HG03520 (cell line): ENCODE data around the gene PRXL2A.
A peak's percentile ranks its signal among the peaks of the same experiment; 100 is the strongest.

ENCODE experiments used
- ATAC-seq: cut with Tn5 transposase; IDR thresholded peaks from one replicate; pipeline ENCODE4 v1.9.1; 2021; ENCODE audit warnings: mild to moderate bottlenecking, moderate library complexity; ENCODE audit not compliant: unreplicated experiment

The PRXL2A gene

DNA sequence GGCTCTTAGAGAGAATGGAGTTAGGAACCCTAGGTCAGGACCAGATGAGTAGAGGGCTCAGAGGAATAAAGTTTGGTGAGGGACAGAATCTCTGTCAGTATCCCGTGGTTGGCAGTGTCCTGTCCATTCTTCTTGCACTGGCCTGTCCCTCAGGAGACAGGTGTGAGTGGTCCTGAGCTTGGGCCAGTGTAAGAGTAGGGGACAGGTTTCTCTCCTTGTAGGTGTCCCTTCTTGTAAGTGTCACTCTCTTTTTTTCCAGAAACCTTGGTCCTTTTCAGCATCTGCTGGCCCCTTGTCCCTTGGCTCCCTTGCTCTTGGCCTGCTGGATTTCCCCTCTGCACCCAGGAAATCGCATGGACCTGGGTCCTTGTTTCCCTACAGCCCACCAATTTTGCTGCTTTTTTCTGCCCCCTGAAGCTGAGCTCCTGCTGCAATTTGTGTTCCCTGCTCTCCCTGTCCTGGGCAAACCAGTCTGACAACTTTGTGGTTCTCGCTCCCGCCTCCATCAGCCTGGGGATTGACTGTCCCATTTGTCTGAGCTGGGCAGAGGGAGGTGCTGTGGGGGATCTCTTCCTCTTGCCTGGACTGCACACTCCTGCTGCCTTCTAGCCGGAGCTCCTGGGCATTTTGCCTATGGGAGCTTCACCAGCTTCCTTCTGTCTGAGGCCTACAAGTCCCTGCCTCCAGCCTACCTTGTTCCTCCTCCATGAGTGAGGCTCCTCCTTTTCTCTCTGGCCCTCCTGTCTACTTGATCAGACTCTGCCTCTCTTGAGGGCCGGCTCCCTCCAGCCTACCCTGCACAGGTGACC, 52.3 kb downstream of the PRXL2A start:
- ATAC-seq: no peak

DNA sequence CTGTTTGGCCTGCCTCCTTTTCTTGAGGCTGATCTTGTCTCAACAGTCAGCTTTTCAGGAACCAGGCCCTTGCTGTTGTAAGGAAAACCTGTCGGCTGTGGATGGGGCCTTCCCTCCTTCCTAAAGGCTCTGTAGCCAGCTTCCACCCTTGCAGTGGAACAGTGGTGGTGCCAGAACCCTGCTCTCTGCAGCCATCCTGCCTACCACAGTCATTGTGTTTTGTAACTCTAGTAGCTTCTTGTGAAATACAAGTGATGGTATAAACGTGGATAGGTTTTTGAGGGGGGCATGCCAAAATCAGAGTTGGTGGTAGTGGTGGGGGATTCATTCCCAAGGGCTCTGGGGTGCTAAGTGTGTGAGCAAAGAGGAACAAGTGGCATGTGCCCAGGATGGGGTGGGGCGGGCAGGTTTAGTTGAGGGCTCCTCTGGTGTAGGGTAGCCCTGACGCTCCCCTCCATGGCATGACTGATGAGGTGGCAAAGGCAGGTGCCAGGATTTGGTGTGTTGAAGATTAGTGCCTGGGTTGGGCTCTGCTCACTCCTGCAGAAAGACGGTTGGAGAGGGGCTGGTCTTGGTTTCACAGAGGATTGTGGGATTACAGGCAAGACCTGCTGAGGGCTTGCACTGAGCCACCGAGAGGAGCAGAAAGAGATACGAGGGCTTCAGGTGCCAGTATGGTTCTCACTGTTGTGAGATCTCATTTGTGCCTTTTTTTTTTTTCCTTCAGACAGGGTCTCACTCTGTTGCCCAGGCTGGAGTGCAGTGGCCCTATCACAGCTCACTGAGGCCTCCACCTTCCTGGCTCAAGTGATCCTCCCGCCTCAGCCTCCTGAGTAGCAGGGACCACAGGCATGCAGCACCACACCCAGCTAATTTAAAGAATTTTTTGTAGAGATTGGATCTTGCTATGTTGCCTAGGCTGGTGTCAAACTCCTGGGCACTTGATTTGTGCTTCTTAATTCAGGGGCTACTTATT, 53.1 kb downstream of the PRXL2A start:
- ATAC-seq: no peak

DNA sequence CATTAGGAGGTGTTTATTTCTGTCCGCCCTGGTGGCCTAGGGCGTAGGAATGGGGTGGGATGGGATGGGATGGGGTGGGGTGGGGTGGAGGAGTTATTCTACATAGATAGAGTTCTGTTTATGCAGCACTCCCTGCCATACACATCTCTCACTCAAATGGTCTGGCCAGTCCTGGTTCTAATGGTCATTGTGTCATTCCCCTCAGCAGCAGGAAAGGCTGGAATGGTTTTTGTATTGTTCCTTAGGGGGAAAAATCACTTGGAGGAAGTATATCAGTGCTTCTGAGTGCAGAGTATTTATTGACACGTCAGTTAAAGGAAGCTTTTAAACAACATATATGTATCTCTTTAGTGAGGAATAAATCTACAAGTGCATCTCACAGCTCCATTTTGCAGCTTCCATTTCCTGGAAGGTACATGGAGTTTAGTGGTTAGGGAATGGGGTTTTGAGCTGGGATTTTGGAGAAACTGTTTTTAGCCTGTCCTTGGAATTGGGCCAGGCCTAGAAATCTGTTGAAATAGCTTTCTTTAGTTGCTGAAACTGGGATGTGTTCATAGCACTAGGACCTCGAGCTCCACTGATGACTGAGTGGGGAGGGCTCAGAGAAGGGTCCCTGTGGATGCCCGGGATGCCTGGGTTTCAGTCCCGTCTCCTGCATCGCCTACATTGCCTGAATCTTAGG, 54.1 kb downstream of the PRXL2A start:
- ATAC-seq: no peak

DNA sequence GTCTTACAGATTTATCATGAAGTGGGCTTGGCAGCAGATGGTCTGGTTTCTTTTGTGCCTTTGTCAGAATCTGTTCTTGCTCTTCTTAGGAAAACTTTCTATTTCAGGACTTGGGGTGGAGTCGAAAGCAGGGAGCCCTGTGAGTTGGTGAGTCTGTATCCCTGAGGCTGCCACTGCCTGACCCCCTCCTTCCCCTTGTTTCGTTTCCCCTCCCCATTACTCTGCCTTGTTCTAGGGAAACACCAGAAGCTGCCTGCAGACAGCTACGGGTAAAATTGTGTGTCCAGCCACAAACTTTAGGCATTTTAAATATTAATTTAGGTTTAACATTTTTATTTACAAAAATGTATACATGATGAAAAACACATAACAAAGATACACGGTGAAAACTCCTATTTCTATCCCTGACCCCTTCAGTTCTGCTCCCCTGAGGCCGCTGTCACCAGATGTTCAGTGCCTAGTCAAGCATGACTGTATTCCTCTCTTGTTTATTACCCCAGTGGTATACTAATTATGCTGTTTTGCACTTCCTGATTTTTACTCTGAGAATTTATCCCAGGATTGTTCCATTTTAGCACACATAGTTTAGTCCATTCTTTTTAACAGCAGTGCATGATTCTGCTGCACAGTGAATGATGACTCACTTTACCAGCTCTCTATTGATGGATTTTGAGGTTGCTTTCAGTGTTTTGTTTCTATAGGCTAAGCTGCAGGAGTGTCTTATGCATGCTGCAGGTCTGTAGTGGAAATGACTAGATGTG, 54.8 kb downstream of the PRXL2A start:
- ATAC-seq: no peak

DNA sequence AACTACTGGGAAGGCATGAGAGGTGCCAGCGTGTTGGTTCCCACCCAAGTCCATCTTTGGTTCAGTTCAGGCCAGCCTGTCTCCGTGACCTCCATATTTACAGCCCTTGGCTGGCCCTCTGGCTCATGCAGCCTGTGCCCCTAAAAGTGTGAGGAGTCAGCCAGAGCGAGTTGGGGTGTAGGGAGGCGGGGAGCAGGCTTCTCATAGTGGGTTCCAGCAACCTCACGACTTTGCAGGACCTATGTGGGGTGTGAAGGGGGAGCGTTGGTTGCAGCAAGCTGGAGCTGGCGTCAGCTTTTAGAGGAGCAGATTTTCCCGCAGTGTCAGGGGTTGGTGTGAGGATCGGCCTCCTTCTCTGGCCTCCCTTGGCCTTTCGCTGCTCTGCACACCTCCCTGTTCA, 55.5 kb downstream of the PRXL2A start:
- no peak for ATAC-seq

DNA sequence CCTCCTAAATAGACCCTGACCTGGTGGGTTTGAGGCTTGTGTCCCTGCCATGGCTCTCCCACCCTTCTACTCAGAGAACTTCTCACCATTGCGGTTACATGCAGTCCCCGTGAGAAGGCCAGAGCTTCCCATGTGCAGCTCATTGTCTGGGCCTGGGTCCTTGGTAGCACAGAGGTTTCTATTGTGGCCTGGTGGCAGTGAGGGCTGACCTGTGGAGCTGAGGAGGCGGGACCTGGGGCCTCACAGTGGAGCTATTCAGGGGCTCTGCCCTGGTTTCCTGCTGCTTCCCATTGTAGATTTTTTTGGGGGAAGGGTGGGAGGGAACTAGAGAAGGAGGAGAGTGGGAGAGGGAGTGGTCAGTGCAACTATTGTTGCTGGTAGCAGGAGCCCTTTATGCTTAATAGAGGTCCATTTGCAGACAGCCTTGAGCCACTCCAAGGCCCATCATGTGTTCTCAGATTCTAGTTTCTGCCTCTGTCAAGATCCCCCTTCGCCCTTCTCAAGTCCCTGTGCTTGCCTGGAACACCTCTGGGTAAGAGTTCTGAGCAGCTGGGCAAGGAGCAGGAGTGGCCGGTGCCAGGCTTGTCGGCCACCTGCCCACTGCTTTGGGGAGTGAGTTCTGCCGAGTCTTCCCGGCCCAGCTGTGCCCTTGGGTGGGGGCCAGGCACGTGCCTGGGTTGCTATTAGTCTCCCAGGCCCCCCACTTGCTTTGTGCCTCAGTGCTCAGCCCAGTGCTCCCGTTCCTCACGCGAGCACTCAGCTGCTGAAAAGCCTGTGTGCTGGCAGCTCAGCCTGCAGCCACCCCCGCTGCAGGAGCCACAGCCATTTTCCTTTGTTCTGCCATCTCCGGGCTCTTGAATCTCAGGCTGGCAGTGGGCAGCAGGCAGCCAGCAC, 56.5 kb downstream of the PRXL2A start:
- no peak for ATAC-seq

DNA sequence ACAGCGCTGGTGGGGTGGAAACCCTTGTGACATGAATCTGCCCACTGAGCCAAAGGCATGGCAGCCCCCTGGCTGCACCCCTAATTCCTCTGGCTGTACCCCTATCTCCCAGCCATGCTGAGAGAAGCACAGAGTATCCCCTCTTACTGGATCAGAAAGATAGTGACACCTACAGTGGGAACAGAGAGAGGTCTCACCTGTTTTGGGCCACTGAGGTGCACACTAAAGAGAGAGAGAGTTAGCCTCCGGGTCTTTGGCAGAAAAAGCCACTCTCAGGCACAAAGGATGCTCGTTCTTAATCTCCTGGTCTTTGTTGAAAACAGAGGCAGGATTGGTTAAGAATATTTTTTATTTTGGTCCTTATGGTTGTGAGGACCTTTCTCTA, 57.1 kb downstream of the PRXL2A start:
- no peak for ATAC-seq

DNA sequence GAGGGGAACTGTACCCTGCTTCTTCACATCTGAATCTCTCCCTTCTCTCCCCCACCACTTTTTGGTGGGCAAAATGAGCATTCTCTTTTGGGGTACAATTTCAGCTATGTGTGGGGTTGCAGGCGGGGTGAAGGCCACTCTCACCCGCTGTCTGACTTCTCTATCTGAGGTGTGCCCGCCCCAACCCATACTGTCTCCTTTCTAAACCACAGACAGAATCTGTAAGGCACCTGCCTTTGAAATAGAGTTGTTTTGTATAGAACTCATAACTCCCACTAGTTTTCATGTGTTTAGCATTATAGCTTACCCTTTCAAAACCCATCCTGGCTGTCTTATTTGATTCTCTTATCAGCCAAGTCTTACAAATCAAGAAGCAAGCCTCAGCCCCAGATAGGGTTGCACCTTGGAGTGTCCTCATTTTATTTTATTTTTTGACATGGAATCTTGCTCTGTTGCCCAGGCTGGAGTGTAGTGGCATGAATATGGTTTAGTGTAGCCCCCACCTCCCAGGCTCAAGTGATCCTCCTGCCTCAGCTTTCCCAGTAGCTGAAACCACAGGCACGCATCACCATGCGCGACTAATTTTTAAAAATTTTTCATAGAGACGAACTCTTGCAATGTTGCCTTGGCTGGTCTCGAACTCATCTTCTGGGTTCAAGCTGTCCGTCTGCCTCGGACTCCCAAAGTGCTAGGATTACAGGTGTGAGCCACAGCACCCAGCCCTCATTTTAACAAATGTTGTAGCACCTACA, 57.7 kb downstream of the PRXL2A start:
- ATAC-seq: no peak

DNA sequence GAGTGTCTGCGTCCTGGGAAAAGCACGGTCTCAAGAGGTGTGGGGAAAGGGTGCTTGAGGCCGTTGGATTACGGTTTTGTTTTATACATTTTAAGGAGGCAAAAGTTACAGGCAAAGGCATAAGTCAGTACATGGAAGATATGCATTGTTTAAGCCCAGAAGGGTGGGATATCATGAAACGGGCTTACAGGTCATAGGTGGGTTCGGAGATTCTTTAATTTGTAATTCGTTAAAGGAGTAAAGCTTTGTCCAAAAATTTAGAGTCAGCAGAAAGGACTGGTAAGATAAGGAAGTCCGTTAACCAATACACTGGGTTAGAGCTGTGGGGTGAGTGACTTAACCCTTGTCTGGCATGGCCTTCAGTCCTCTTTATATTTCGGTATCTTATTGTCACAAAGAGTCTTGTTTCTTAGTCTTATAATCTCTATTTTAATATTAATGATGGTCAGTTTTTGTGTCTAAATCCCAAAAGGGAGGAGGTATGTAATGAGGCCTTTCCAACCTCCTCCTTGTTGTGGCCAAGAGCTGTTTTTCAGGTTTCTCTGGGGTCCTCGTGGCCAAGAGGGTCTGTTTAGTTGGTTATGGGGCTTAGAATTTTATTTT, 58.5 kb downstream of the PRXL2A start:
- no peak for ATAC-seq

DNA sequence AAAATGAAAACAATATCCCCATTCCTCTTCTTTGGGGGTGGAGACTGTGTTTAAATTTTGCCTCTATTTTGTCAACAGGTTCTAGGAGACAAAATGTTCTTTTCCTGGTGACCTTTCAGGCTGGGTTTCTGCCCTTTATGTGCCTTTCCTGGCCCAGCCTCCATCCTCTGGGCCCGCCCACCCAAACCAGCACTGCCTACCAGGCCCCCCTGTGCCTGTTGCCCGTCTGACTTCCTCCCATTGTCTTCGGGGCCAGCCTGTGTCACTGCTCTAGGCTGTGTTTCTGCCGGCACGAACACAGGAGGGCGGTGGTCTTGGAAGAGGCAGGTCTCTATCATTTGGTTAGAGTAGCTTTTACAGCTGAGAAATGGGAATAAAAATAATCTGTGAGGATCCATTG, 59.7 kb downstream of the PRXL2A start:
- no peak for ATAC-seq

DNA sequence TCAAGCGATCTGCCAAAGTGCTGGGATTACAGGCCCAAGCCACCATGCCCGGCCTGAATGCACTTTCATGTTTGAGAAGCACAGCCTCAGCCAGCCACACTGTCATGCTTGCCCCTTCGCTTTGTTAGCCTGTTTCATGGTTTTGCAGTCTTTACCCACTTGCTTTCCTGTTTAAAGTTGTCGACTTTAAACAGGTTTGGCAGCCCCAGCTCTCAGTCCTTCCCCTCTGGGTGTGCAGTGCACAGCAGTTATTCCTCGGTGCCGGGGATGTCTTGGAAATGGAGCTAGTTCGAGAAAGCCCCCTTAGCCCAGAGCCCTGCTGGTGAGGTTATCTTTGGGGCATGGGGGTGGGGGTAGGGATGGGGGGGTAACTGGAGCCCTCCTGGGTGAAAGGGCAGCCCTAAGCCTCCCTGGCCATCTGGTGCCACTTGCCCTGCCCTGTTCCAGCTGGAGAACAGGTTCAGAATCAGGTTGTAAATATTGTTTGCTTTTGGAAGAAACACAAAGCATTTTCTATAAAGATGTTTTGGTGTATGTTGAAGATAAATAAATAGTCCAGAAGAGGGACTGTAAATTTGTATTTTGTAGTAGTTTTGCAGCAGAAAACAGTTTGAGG, 60.6 kb downstream of the PRXL2A start:
- ATAC-seq: no peak

DNA sequence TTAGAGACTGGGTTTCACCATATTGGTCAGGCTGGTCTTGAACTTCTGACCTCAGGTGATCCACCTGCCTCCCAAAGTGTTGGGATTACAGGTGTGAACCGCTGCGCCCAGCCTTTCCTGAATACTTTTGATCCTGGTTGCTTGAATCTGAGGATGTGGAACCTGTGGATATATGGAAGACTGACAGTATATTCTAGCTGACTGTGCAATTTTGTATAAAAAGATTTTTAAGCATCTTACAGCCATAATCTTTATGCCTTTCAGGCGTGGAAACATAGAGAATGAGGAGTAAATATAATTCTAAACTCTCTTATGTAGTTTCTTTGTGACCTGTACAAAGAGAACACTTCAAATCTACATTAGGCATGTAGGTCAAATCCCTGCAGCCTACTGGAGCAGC, 61.9 kb downstream of the PRXL2A start:
- ATAC-seq: no peak

DNA sequence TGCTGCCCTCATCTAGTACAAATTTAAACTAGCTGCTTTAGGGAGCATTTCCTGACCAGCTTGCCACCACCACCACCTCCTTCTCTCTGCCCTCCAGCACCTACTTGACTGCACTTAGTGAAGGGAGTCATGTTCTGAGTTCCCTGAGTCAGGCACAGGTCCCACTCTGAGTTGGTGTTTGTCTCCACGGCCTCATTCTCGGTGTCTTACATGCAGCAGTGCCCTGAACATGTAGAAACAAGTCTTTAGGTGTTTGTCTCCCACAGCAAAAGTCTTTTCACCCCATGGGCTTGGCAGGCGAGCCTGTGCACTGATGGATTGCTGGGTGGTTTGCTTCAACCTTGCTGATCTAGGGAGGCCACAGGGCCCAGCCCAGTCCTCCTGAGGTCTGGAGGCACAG, 62.6 kb downstream of the PRXL2A start:
- ATAC-seq: no peak

DNA sequence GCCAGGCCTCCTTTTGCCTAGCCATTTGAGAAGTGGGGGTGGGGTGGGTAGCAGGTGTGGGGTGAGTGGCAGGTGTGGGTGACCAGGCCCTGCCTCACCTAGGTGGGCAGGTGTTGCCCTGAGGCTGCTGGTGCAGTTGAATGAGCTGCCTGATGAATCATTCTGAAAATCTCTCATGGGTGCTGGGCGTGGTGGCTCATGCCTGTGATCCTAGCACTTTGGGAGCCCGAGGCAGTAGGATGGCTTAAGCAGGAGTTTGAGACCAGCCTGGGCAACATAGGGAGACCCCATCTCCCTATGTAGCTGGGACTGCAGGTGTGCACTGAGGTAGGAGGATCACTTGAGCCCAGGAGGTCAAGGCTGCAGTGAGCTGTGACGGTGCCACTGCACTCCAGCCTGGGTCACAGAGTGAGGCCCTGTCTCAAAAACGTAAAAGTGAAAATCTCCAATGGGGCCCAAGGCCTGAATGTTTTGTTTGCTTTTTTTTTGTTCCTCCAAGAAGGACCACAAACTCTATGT, 63.4 kb downstream of the PRXL2A start:
- peak; percentile 47 for ATAC-seq

DNA sequence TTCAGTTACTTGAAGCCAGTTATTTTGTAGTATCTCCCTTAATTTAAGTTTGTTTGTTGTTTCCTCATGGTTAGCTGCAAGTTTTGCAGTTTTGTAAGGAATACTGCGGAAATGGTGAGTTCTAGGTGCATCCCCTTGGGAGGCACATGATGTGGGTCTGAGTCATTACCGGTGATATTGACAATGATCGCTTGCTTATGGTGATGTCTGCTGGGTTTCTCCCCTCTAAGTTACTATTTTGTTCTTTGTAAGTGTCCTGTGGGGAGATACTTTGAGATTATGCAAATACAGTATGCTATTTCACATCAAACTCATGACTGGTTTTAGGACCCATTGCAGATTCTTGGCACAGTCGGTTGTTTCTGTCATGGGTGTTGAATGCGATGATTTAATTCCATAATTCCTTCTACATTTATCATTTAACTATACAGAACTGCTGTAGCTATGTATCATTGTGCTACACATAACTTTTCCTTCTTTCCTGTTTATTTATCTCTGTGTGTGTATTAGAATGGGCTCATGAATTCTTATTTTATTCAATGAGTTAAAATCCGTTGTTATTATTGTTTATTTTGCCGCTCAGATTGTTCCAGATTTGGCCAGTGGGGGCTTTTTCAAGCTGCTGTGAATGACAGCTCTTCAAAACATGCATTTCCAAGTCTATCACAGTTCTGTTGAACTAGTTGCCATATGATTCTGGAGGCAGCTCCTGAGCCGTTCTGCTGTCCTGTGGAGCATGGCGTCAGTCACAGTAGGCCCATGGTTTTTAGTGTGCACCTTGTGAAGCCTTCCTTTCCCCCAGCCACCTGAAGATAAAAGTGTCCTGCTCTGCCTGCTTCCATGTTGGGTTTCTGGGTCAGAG, 64.1 kb downstream of the PRXL2A start:
- ATAC-seq: peak; percentile 94

DNA sequence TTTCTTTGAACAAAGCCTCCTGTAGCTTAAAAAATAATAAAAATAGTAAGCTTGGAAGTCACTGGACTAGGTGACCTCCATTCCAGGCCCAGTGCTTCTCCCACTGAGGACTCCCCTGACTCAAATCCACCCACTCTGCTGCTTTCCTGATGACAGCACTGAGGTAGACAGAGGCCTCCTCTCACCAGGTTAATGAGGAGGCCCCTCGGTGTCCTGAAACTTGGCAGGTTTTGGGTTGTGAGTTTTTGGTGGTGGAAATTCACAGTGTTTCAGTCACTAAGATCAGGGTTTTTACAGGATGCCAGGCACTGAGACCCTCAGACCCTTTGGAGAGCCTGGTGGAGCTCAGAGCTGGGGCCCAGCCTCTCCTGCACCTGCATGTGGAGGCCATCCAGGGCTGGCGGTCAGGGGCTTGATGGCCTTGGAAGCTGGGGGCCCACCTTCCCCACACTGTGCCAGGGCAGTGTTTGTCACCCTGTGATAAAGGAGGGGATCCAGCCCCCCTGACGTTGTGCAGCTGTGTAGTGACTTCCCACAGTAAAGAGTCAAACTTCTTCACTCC, 64.8 kb downstream of the PRXL2A start:
- no peak for ATAC-seq
